MM.1S (cell line): ENCODE results near the gene LAGE3.

Source experiments
- DNase-seq: peaks from one replicate; pipeline ENCODE4 v3.0.0-alpha.2; 2015
- H2AFZ ChIP-seq: fragments of 300-600 bp; sonication (generic); 2 replicates; pipeline ENCODE4 v1.6.0; 2016; ENCODE audit warnings: antibody characterized with exemption, low read length
- H3F3A ChIP-seq: fragments of 300-600 bp; sonication (generic); 2 replicates; pipeline ENCODE4 v1.6.1; 2016; ENCODE audit warnings: mild to moderate bottlenecking, antibody characterized with exemption, low read length, moderate library complexity, mixed read lengths; ENCODE audit not compliant: insufficient read depth
- H3K27ac ChIP-seq: fragments of 300-600 bp; sonication (generic); 2 replicates; pipeline ENCODE4 v1.5.1; 2016; ENCODE audit warnings: mild to moderate bottlenecking, low read length
- H3K27me3 ChIP-seq: fragments of 300-600 bp; sonication (generic); replicated peaks from 2 replicates; pipeline ENCODE4 v1.6.0; 2016; ENCODE audit warnings: low read length; ENCODE audit not compliant: insufficient read depth
- H3K36me3 ChIP-seq: fragments of 300-600 bp; sonication (generic); replicated peaks from 2 replicates; pipeline ENCODE4 v1.6.1; 2016; ENCODE audit warnings: mild to moderate bottlenecking, low read length, mixed read lengths; ENCODE audit not compliant: insufficient read depth
- H3K4me1 ChIP-seq: fragments of 300-600 bp; sonication (generic); 2 replicates; pipeline ENCODE4 v1.6.1; 2016; ENCODE audit warnings: low read length, mixed read lengths
- H3K4me2 ChIP-seq: fragments of 300-600 bp; sonication (generic); 2 replicates; pipeline ENCODE4 v1.6.0; 2016; ENCODE audit warnings: low read depth, low read length
- H3K4me3 ChIP-seq: fragments of 300-600 bp; sonication (generic); 2 replicates; pipeline ENCODE4 v1.5.1; 2016; ENCODE audit warnings: low read length, mixed read lengths
- H3K79me2 ChIP-seq: fragments of 300-600 bp; sonication (generic); 2 replicates; pipeline ENCODE4 v1.6.1; 2016; ENCODE audit warnings: mixed run types, low read length, mixed read lengths
- H3K9ac ChIP-seq: fragments of 300-600 bp; sonication (generic); 2 replicates; pipeline ENCODE4 v1.6.1; 2016; ENCODE audit warnings: low read length, mixed read lengths
- H3K9me2 ChIP-seq: fragments of 300-600 bp; sonication (generic); replicated peaks from 2 replicates; pipeline ENCODE4 v1.6.1; 2016; ENCODE audit warnings: mild to moderate bottlenecking, low read length, mixed read lengths; ENCODE audit not compliant: insufficient read depth
- H3K9me3 ChIP-seq: fragments of 300-600 bp; sonication (generic); replicated peaks from 2 replicates; pipeline ENCODE4 v1.6.1; 2016; ENCODE audit warnings: mild to moderate bottlenecking, low read length, mixed read lengths; ENCODE audit not compliant: insufficient read depth
- H4K20me1 ChIP-seq: fragments of 300-600 bp; sonication (generic); 2 replicates; pipeline ENCODE4 v1.6.1; 2016; ENCODE audit warnings: mild to moderate bottlenecking, low read length, moderate library complexity, mixed read lengths; ENCODE audit not compliant: insufficient read depth
- CTCF ChIP-seq: fragments of 300-600 bp; sonication (generic); IDR thresholded peaks from 2 replicates; pipeline ENCODE4 v1.5.1; 2016; ENCODE audit warnings: antibody characterized with exemption, low read length, mixed read lengths
- EZH2 ChIP-seq: fragments of 300-600 bp; sonication (generic); optimal IDR thresholded peaks from 2 replicates; pipeline ENCODE3; 2017; ENCODE audit warnings: low read depth, mild to moderate bottlenecking, antibody characterized with exemption, low read length, mixed read lengths
- EZH2phosphoT487 ChIP-seq: fragments of 300-600 bp; sonication (generic); IDR thresholded peaks from 2 replicates; pipeline ENCODE4 v1.6.1; 2018; ENCODE audit warnings: antibody characterized with exemption, low read length

The LAGE3 gene

DNA sequence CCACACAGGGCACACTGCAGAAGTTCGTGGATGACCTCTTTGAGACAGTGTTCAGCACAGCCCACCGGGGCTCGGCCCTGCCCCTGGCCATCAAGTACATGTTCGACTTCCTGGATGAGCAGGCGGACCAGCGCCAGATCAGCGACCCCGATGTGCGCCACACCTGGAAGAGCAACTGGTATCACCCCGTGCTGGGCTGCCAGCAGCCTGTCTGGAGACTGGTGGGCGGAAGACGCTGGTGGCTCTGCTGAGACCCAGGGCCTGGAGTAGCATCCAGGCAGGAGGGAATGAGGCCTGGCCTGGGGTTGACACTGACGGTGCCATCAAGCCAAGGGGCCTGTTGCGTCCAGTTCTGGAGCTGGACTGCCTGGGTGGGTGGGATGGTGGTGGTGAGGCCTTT is 8.6 kb downstream of the LAGE3 start:
- H2AFZ ChIP-seq, result no peak overlapping the region
- no peak overlapping the region for H3K4me2 ChIP-seq
- H3K9me2 ChIP-seq, result no peaks in the 10 kb centered on the region
- no peaks in the 10 kb centered on the region for H3F3A ChIP-seq
- no peak overlapping the region for H3K4me3 ChIP-seq
- DNase-seq, result no peak
- no peaks in the 10 kb centered on the region for H3K9me3 ChIP-seq
- TF ChIP-seq EZH2phosphoT487 (no peak), EZH2 (no peak), CTCF (no peak)
- no peaks in the 10 kb centered on the region for H3K27me3 ChIP-seq
- no peak overlapping the region for H3K9ac ChIP-seq
- no peaks in the 10 kb centered on the region for H4K20me1 ChIP-seq
- H3K79me2 ChIP-seq, result no peaks in the 10 kb centered on the region
- no peaks in the 10 kb centered on the region for H3K4me1 ChIP-seq
- H3K36me3 ChIP-seq, result no peaks in the 10 kb centered on the region
- H3K27ac ChIP-seq, result no peak overlapping the region

DNA sequence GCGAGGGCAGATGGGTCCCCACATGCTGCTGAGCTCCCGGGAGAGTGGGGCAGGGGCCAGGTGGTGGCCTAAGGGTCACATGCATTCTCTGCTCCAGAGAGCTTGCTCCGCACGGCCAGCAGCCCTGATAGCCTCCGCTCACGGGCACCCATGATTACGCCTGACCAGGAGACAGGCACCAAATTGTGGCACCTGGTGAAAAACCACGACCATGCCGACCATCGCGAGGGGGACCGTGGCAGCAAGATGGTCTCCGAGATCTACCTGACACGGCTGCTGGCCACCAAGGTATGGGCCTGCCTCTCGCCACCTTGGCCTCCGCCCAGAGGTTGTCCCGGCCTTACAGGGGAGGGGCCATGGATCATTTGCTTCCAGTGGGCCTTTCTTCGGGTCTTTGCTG is 9.2 kb downstream of the LAGE3 start:
- Histone ChIP-seq H2AFZ (no peak overlapping the region), H3K4me3 (no peak overlapping the region), H3K4me1 (no peaks in the 10 kb centered on the region), H3K9me3 (no peaks in the 10 kb centered on the region), H4K20me1 (no peaks in the 10 kb centered on the region), H3K9me2 (no peaks in the 10 kb centered on the region), H3K4me2 (no peak overlapping the region), H3F3A (no peaks in the 10 kb centered on the region), H3K36me3 (no peaks in the 10 kb centered on the region), H3K9ac (no peak overlapping the region), H3K27me3 (no peaks in the 10 kb centered on the region), H3K27ac (no peak overlapping the region), H3K79me2 (no peaks in the 10 kb centered on the region)
- no peak for TF ChIP-seq EZH2
- TF ChIP-seq CTCF, result no peak
- no peak for TF ChIP-seq EZH2phosphoT487
- no peak for DNase-seq

- TF ChIP-seq EZH2, result no peak
- H3K9me3 ChIP-seq, result no peaks in the 10 kb centered on the region
- no peaks in the 10 kb centered on the region for H4K20me1 ChIP-seq
- no peak overlapping the region for H3K27ac ChIP-seq
- no peak for DNase-seq
- H3K9me2 ChIP-seq, result no peaks in the 10 kb centered on the region
- H2AFZ ChIP-seq, result no peak overlapping the region
- no peaks in the 10 kb centered on the region for H3F3A ChIP-seq
- H3K9ac ChIP-seq, result no peak overlapping the region
- no peaks in the 10 kb centered on the region for H3K36me3 ChIP-seq
- no peaks in the 10 kb centered on the region for H3K27me3 ChIP-seq
- H3K79me2 ChIP-seq, result no peaks in the 10 kb centered on the region
- H3K4me3 ChIP-seq, result no peak overlapping the region
- no peaks in the 10 kb centered on the region for H3K4me1 ChIP-seq
- no peak overlapping the region for H3K4me2 ChIP-seq
Observed at GRCh38 chrX:154469114-154469513, 10.0 kb downstream of the LAGE3 start.

GRCh38 chrX:154468217-154468616 is 10.9 kb downstream of the LAGE3 start:
- TF ChIP-seq CTCF, result no peak
- no peak for TF ChIP-seq EZH2phosphoT487
- no peak for TF ChIP-seq EZH2
- Histone ChIP-seq H3K27me3 (no peaks in the 10 kb centered on the region), H3K9me3 (no peaks in the 10 kb centered on the region), H3K4me1 (no peaks in the 10 kb centered on the region), H3F3A (no peaks in the 10 kb centered on the region), H2AFZ (no peak overlapping the region), H3K4me3 (no peak overlapping the region), H3K36me3 (no peaks in the 10 kb centered on the region), H4K20me1 (no peaks in the 10 kb centered on the region), H3K27ac (no peak overlapping the region), H3K4me2 (no peak overlapping the region), H3K79me2 (no peaks in the 10 kb centered on the region), H3K9ac (no peak overlapping the region), H3K9me2 (no peaks in the 10 kb centered on the region)
- DNase-seq, result no peak
